ENCODE results near the gene RTP3. TPM values are rescaled to one million over a fixed set of nuclear protein-coding genes. Genes with fewer than 3 reads are reported as not detected.

RTP3 gene
- total RNA-seq (2014; rRNA removed; shearing (Covaris generic)) (0.97 TPM in 1 of 2 replicates, not detected in the other), polyA plus RNA-seq (2016; fragmentation: Nextera tagmentation; extraction: Ambion mirVana) (0.16 TPM in 1 of 2 replicates, not detected in the other)
- long read RNA-seq = 0 reads

DNA sequence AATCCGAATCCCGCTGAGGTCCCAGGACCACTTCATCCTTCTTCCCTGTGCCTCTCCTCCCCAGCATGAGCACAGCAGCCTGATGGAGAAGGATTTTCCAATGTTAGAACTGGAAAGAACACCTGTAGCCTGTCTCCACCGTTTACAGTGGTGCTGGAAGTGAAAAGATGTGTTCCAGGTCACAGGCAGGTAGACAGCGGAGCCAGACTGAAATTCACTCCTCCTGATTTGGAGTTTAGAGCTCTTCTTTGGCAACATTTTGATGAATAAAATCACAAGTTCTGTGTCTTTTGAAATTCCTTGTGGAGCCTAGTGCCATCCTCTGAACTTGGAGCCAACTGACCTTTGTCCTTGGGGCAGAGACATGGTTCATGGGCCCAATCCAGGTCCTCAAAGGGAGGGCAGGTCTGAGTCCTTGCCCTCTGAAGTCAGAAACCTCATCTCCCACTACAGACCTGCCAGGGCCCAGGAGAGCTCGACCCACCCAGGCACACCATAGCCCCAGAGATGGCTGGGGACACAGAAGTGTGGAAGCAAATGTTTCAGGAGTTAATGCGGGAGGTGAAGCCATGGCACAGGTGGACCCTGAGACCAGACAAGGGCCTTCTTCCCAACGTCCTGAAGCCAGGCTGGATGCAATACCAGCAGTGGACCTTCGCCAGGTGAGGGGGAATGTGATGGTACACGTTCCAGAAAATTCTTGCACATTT lies at the start of gene RTP3:
Gene RTP3, plus strand, starts transcription at position 421 of the 710 bp plus-strand sequence. Its CDS starts 87 bp downstream, at position 508.
- peaks cover 18% of the 10 kb centered on the region; the same call in 2 of the 3 replicates for H3K36me3 Mint-ChIP-seq (ENCODE audit: low read depth)
- H2AFZ ChIP-seq = peak within 1 kb of the TSS; percentile 78; the same call in 1 of the 2 replicates
- no peaks in the 10 kb centered on the region for H3F3A ChIP-seq (replicated peaks; ENCODE audit: low read depth)
- peaks cover 11% of the 10 kb centered on the region for H3K4me1 Mint-ChIP-seq
- H3K27ac ChIP-seq (ENCODE audit: low read depth) = no peak within 1 kb of the TSS
- H3K27ac Mint-ChIP-seq = no peak within 1 kb of the TSS; the same call in 1 of the 2 replicates
- H3K9me2 ChIP-seq (ENCODE audit: insufficient read depth) = 0 out of 2 replicates have a peak, but pooled peaks cover 6% of the 10 kb centered on the region
- H3K9me3 Mint-ChIP-seq = peaks cover 22% of the 10 kb centered on the region
- H3K4me1 ChIP-seq (ENCODE audit: insufficient read depth) = 0 out of 2 replicates have a peak, but pooled peaks cover 6% of the 10 kb centered on the region
- no peaks in the 10 kb centered on the region for H4K20me1 ChIP-seq (replicated peaks; ENCODE audit: insufficient read depth)
- no peaks in the 10 kb centered on the region; the same call in 1 of the 2 replicates for H3K36me3 ChIP-seq (ENCODE audit: insufficient read depth)
- no peaks in the 10 kb centered on the region for H3K27me3 ChIP-seq (ENCODE audit: insufficient read depth)
- no peak for DNase-seq (ENCODE audit: low spot score)
- no peak within 1 kb of the TSS for H3K4me3 Mint-ChIP-seq
- H3K79me2 ChIP-seq (replicated peaks; ENCODE audit: insufficient read depth) = no peaks in the 10 kb centered on the region
- TF ChIP-seq ZNF331 (CRISPR knock-in tag; IDR thresholded peaks at IDR 0.05; ENCODE audit: low read depth) (no peak), STAT1 (IDR thresholded peaks at IDR 0.05; ENCODE audit: unreplicated experiment) (no peak), ZNF114 (CRISPR knock-in tag; IDR thresholded peaks at IDR 0.05) (no peak), EZH2 (IDR thresholded peaks at IDR 0.05; ENCODE audit: low read depth, unreplicated experiment) (no peak), EZH2phosphoT487 (IDR thresholded peaks at IDR 0.05; ENCODE audit: unreplicated experiment) (no peak), CREB1 (CRISPR knock-in tag; IDR thresholded peaks at IDR 0.05; ENCODE audit: low read depth) (no peak), NANOG (IDR thresholded peaks at IDR 0.05; ENCODE audit: borderline replicate concordance) (no peak)
- TF ChIP-seq, protein P1, sequence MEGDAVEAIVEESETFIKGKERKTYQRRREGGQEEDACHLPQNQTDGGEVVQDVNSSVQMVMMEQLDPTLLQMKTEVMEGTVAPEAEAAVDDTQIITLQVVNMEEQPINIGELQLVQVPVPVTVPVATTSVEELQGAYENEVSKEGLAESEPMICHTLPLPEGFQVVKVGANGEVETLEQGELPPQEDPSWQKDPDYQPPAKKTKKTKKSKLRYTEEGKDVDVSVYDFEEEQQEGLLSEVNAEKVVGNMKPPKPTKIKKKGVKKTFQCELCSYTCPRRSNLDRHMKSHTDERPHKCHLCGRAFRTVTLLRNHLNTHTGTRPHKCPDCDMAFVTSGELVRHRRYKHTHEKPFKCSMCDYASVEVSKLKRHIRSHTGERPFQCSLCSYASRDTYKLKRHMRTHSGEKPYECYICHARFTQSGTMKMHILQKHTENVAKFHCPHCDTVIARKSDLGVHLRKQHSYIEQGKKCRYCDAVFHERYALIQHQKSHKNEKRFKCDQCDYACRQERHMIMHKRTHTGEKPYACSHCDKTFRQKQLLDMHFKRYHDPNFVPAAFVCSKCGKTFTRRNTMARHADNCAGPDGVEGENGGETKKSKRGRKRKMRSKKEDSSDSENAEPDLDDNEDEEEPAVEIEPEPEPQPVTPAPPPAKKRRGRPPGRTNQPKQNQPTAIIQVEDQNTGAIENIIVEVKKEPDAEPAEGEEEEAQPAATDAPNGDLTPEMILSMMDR (conservative IDR thresholded peaks at IDR 0.05; ENCODE audit: low read depth in 2 of 2) = no peak
- H3K4me2 ChIP-seq = no peak within 1 kb of the TSS
- H3K27me3 Mint-ChIP-seq (ENCODE audit: insufficient read depth, low read depth, poor library complexity) = peaks cover 7% of the 10 kb centered on the region
- no peak within 1 kb of the TSS for H3K4me3 ChIP-seq
- no peak for ATAC-seq

- no peak overlapping the region for H3K4me2 ChIP-seq
- DNase-seq (ENCODE audit: low spot score) = no peak
- no peak for TF ChIP-seq JUNB (IDR thresholded peaks at IDR 0.05; ENCODE audit: unreplicated experiment)
- no peak for TF ChIP-seq POLR2AphosphoS5 (IDR thresholded peaks at IDR 0.05; ENCODE audit: low read depth)
- no peak for TF ChIP-seq CREB1 (CRISPR knock-in tag; IDR thresholded peaks at IDR 0.05; ENCODE audit: low read depth)
- no peak for TF ChIP-seq ZNF462 (CRISPR knock-in tag; IDR thresholded peaks at IDR 0.05)
Observed at GRCh38 chr3:46448721-46449120, 49.1 kb upstream of the RTP3 start.

More at GRCh38 chr3:46448721-46449120, 49.1 kb upstream of the RTP3 start:
- H3K79me2 ChIP-seq (replicated peaks; ENCODE audit: insufficient read depth) = no peaks in the 10 kb centered on the region
- H3K9me2 ChIP-seq (ENCODE audit: insufficient read depth) = no peaks in the 10 kb centered on the region
- no peak for ATAC-seq
- H4K20me1 ChIP-seq (replicated peaks; ENCODE audit: insufficient read depth) = no peaks in the 10 kb centered on the region
- H3K27me3 ChIP-seq (ENCODE audit: insufficient read depth) = no peaks in the 10 kb centered on the region
- no peaks in the 10 kb centered on the region for H3F3A ChIP-seq (replicated peaks; ENCODE audit: low read depth)
- no peak overlapping the region for H3K4me3 Mint-ChIP-seq
- H3K27ac ChIP-seq (ENCODE audit: low read depth) = no peak overlapping the region
- H2AFZ ChIP-seq = no peak overlapping the region
- peaks cover 7% of the 10 kb centered on the region for H3K27me3 Mint-ChIP-seq (ENCODE audit: insufficient read depth, low read depth, poor library complexity)
- no peaks in the 10 kb centered on the region for H3K4me1 ChIP-seq (ENCODE audit: insufficient read depth)
- no peaks in the 10 kb centered on the region for H3K9me3 Mint-ChIP-seq
- no peaks in the 10 kb centered on the region for H3K4me1 Mint-ChIP-seq
- no peak overlapping the region for H3K4me3 ChIP-seq
- H3K27ac Mint-ChIP-seq = no peak overlapping the region
- H3K36me3 ChIP-seq (ENCODE audit: insufficient read depth) = no peaks in the 10 kb centered on the region
- H3K36me3 Mint-ChIP-seq (ENCODE audit: low read depth) = no peaks in the 10 kb centered on the region

All from GM23338 (cell line).